DND-41 (cell line): ENCODE results near the gene HS3ST5.

Source experiments
- EZH2 ChIP-seq: IDR thresholded peaks from 3 replicates; pipeline ENCODE4 v1.6.1; 2012; ENCODE audit warnings: borderline replicate concordance, low read depth, mild to moderate bottlenecking, moderate library complexity, low read length, inconsistent platforms; ENCODE audit not compliant: severe bottlenecking
- TF ChIP-seq, protein P1 (sequence below): IDR thresholded peaks from 2 replicates; pipeline ENCODE4 v1.5.1; 2012; ENCODE audit warnings: borderline replicate concordance, low read length, moderate library complexity, mild to moderate bottlenecking; ENCODE audit not compliant: poor library complexity, severe bottlenecking; ENCODE audit errors: extremely low read depth

DNA sequence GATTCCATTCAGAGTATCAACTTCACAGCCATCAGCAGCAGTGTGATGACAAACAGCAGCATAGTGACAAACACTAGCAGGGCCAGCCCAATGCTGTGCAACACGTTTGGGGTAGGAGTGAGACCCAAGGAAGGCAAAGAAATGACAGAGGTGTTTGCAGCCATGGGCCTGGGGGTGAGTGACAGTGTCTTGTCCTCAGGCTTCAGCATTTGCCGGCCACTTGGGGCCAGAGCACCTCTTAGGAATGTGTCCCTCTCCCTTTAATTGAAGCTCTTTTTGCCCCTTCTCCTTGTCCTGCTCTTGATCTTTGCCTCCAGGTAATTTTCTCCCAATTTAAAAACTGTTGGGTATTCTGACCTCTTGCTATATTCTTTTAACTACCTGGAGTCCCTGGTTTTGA, 84.4 kb downstream of the HS3ST5 start:
- TF ChIP-seq EZH2 = no peak
- TF ChIP-seq, protein P1, sequence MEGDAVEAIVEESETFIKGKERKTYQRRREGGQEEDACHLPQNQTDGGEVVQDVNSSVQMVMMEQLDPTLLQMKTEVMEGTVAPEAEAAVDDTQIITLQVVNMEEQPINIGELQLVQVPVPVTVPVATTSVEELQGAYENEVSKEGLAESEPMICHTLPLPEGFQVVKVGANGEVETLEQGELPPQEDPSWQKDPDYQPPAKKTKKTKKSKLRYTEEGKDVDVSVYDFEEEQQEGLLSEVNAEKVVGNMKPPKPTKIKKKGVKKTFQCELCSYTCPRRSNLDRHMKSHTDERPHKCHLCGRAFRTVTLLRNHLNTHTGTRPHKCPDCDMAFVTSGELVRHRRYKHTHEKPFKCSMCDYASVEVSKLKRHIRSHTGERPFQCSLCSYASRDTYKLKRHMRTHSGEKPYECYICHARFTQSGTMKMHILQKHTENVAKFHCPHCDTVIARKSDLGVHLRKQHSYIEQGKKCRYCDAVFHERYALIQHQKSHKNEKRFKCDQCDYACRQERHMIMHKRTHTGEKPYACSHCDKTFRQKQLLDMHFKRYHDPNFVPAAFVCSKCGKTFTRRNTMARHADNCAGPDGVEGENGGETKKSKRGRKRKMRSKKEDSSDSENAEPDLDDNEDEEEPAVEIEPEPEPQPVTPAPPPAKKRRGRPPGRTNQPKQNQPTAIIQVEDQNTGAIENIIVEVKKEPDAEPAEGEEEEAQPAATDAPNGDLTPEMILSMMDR = no peak
